GM23338 (cell line): ENCODE results near the gene SLC8A1. TPM values are rescaled to one million over a fixed set of nuclear protein-coding genes. Genes with fewer than 3 reads are reported as not detected.

Source experiments
- ATAC-seq: fragments of 200-7000 bp; cut with Tn5 transposase; 3 replicates; pipeline ENCODE4 v1.9.1; 2020
- DNase-seq: peaks from one replicate; pipeline ENCODE4 v3.0.0-alpha.2; 2015; ENCODE audit warnings: low spot score
- H2AFZ ChIP-seq: fragments of 200-600 bp; sonication (generic); 2 replicates; pipeline ENCODE4 v1.8.0; 2016; ENCODE audit warnings: antibody characterized with exemption, mild to moderate bottlenecking, moderate library complexity
- H3F3A ChIP-seq: fragments of 200-600 bp; sonication (generic); replicated peaks from 2 replicates; pipeline ENCODE4 v1.8.0; 2017; ENCODE audit warnings: antibody characterized with exemption, mixed run types, low read depth
- H3K27ac ChIP-seq: fragments of 200-600 bp; sonication (generic); 2 replicates; pipeline ENCODE4 v1.6.1; 2016; ENCODE audit warnings: low read depth
- H3K27me3 ChIP-seq: fragments of 200-600 bp; sonication (generic); 2 replicates; pipeline ENCODE4 v1.8.0; 2016; ENCODE audit warnings: mild to moderate bottlenecking, mixed run types, moderate library complexity; ENCODE audit not compliant: insufficient read depth
- H3K36me3 ChIP-seq: fragments of 200-600 bp; sonication (generic); 2 replicates; pipeline ENCODE4 v1.8.0; 2016; ENCODE audit warnings: mild to moderate bottlenecking; ENCODE audit not compliant: insufficient read depth
- H3K4me1 ChIP-seq: fragments of 200-600 bp; sonication (generic); 2 replicates; pipeline ENCODE4 v1.8.0; 2016; ENCODE audit warnings: mild to moderate bottlenecking, moderate library complexity; ENCODE audit not compliant: insufficient read depth
- H3K4me2 ChIP-seq: fragments of 200-600 bp; sonication (generic); 2 replicates; pipeline ENCODE4 v1.7.1; 2017; ENCODE audit warnings: mixed run types
- H3K4me3 ChIP-seq: fragments of 200-600 bp; sonication (generic); 2 replicates; pipeline ENCODE4 v1.6.1; 2016; ENCODE audit warnings: mixed run types
- H3K79me2 ChIP-seq: fragments of 200-600 bp; sonication (generic); replicated peaks from 2 replicates; pipeline ENCODE4 v1.8.0; 2017; ENCODE audit warnings: mild to moderate bottlenecking; ENCODE audit not compliant: insufficient read depth
- H3K9me2 ChIP-seq: fragments of 200-600 bp; sonication (generic); 2 replicates; pipeline ENCODE4 v1.8.0; 2017; ENCODE audit not compliant: insufficient read depth
- H4K20me1 ChIP-seq: fragments of 200-600 bp; sonication (generic); replicated peaks from 2 replicates; pipeline ENCODE4 v1.8.0; 2017; ENCODE audit warnings: mild to moderate bottlenecking; ENCODE audit not compliant: insufficient read depth
- H3K27ac Mint-ChIP-seq: 2 replicates; pipeline ENCODE4 v1.8.0; 2020; ENCODE audit warnings: inconsistent platforms, mild to moderate bottlenecking, moderate library complexity, mixed read lengths
- H3K27me3 Mint-ChIP-seq: 3 replicates; pipeline ENCODE4 v1.8.0; 2022; ENCODE audit warnings: low read depth, mild to moderate bottlenecking, moderate library complexity, mixed read lengths, inconsistent platforms; ENCODE audit not compliant: insufficient read depth, poor library complexity
- H3K36me3 Mint-ChIP-seq: 3 replicates; pipeline ENCODE4 v1.8.0; 2021; ENCODE audit warnings: low read depth, mild to moderate bottlenecking, inconsistent platforms, moderate library complexity, mixed read lengths
- H3K4me1 Mint-ChIP-seq: 3 replicates; pipeline ENCODE4 v1.8.0; 2020; ENCODE audit warnings: mild to moderate bottlenecking, inconsistent platforms, mixed read lengths
- H3K4me3 Mint-ChIP-seq: 3 replicates; pipeline ENCODE4 v1.8.0; 2021; ENCODE audit warnings: moderate library complexity, mild to moderate bottlenecking, inconsistent platforms, mixed read lengths
- H3K9me3 Mint-ChIP-seq: 3 replicates; pipeline ENCODE4 v1.8.0; 2020; ENCODE audit warnings: moderate library complexity, mild to moderate bottlenecking, inconsistent platforms, mixed read lengths
- EZH2phosphoT487 ChIP-seq: fragments of 200-600 bp; sonication (generic); IDR thresholded peaks from one replicate; pipeline ENCODE4 v1.8.1; 2018; ENCODE audit warnings: antibody characterized with exemption; ENCODE audit not compliant: unreplicated experiment
- JUNB ChIP-seq: IDR thresholded peaks from one replicate; pipeline ENCODE4 v1.6.1; 2016; ENCODE audit warnings: antibody characterized with exemption; ENCODE audit not compliant: unreplicated experiment
- NANOG ChIP-seq: IDR thresholded peaks from 2 replicates; pipeline ENCODE4 v1.6.1; 2016; ENCODE audit warnings: antibody characterized with exemption, borderline replicate concordance
- POLR2AphosphoS5 ChIP-seq: IDR thresholded peaks from 2 replicates; pipeline ENCODE4 v1.6.1; 2016; ENCODE audit warnings: antibody characterized with exemption, low read depth
- STAT1 ChIP-seq: IDR thresholded peaks from one replicate; pipeline ENCODE4 v1.6.1; 2016; ENCODE audit warnings: antibody characterized with exemption; ENCODE audit not compliant: unreplicated experiment
- ZNF114 ChIP-seq: fragments of 250-450 bp; sonication (Bioruptor Pico); IDR thresholded peaks from 2 replicates; pipeline ENCODE4 v1.5.0; 2020; ENCODE audit warnings: mild to moderate bottlenecking, moderate library complexity
- ZNF331 ChIP-seq: fragments of 250-450 bp; sonication (Bioruptor Pico); IDR thresholded peaks from 2 replicates; pipeline ENCODE4 v1.5.0; 2020; ENCODE audit warnings: low read depth, mild to moderate bottlenecking, moderate library complexity
- polyA plus RNA-seq: library from polyadenylated mRNA; unstranded; fragments of >200 nt; fragmentation: Nextera tagmentation; extraction: Ambion mirVana; gene quantifications from 2 replicates; pipeline ENCODE4 v1.2.1, GENCODE V29; 2016
- total RNA-seq: library from RNA; depleted of rRNA; stranded (reverse); fragments of >200 nt; shearing (Covaris generic); gene quantifications from 2 replicates; pipeline ENCODE4 v1.2.3, GENCODE V29; 2014
- TF ChIP-seq, protein P1 (sequence below): IDR thresholded peaks from one replicate; pipeline ENCODE4 v1.6.1; 2018; ENCODE audit warnings: antibody characterized with exemption; ENCODE audit not compliant: unreplicated experiment
- TF ChIP-seq, protein P2 (sequence below): fragments of 250-450 bp; sonication (Bioruptor Pico); IDR thresholded peaks from 2 replicates; pipeline ENCODE4 v1.5.0; 2020; ENCODE audit warnings: mild to moderate bottlenecking, moderate library complexity
- TF ChIP-seq, protein P3 (sequence below): IDR thresholded peaks from 2 replicates; pipeline ENCODE4 v1.6.1; 2016; ENCODE audit warnings: antibody characterized with exemption

SLC8A1 gene
- total and polyA plus RNA-seq, 2 experiments from 2014 or later, result 2.5 to 3.3 TPM

DNA sequence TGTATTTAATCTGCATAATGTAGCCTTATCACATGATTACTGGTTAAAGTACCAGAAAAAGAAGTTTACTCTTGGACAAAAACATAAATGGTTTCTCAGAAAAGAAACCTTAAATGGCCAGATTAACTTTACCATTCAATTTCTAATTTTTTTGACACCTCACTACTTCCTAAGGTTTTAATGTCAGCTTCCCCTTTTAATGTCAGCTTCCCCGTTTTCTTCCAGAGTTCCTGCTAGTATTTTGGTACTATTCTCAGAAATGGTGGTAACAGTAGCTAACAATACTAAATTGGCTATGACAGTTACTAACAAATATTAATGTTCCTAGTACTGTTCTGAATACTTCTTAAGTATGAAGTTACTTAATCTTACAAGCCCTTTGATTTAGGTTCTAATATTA is 22.4 kb upstream of the SLC8A1 start (continued):
- TF ChIP-seq, protein P1, sequence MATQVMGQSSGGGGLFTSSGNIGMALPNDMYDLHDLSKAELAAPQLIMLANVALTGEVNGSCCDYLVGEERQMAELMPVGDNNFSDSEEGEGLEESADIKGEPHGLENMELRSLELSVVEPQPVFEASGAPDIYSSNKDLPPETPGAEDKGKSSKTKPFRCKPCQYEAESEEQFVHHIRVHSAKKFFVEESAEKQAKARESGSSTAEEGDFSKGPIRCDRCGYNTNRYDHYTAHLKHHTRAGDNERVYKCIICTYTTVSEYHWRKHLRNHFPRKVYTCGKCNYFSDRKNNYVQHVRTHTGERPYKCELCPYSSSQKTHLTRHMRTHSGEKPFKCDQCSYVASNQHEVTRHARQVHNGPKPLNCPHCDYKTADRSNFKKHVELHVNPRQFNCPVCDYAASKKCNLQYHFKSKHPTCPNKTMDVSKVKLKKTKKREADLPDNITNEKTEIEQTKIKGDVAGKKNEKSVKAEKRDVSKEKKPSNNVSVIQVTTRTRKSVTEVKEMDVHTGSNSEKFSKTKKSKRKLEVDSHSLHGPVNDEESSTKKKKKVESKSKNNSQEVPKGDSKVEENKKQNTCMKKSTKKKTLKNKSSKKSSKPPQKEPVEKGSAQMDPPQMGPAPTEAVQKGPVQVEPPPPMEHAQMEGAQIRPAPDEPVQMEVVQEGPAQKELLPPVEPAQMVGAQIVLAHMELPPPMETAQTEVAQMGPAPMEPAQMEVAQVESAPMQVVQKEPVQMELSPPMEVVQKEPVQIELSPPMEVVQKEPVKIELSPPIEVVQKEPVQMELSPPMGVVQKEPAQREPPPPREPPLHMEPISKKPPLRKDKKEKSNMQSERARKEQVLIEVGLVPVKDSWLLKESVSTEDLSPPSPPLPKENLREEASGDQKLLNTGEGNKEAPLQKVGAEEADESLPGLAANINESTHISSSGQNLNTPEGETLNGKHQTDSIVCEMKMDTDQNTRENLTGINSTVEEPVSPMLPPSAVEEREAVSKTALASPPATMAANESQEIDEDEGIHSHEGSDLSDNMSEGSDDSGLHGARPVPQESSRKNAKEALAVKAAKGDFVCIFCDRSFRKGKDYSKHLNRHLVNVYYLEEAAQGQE, result no peak
- TF ChIP-seq, protein P2, sequence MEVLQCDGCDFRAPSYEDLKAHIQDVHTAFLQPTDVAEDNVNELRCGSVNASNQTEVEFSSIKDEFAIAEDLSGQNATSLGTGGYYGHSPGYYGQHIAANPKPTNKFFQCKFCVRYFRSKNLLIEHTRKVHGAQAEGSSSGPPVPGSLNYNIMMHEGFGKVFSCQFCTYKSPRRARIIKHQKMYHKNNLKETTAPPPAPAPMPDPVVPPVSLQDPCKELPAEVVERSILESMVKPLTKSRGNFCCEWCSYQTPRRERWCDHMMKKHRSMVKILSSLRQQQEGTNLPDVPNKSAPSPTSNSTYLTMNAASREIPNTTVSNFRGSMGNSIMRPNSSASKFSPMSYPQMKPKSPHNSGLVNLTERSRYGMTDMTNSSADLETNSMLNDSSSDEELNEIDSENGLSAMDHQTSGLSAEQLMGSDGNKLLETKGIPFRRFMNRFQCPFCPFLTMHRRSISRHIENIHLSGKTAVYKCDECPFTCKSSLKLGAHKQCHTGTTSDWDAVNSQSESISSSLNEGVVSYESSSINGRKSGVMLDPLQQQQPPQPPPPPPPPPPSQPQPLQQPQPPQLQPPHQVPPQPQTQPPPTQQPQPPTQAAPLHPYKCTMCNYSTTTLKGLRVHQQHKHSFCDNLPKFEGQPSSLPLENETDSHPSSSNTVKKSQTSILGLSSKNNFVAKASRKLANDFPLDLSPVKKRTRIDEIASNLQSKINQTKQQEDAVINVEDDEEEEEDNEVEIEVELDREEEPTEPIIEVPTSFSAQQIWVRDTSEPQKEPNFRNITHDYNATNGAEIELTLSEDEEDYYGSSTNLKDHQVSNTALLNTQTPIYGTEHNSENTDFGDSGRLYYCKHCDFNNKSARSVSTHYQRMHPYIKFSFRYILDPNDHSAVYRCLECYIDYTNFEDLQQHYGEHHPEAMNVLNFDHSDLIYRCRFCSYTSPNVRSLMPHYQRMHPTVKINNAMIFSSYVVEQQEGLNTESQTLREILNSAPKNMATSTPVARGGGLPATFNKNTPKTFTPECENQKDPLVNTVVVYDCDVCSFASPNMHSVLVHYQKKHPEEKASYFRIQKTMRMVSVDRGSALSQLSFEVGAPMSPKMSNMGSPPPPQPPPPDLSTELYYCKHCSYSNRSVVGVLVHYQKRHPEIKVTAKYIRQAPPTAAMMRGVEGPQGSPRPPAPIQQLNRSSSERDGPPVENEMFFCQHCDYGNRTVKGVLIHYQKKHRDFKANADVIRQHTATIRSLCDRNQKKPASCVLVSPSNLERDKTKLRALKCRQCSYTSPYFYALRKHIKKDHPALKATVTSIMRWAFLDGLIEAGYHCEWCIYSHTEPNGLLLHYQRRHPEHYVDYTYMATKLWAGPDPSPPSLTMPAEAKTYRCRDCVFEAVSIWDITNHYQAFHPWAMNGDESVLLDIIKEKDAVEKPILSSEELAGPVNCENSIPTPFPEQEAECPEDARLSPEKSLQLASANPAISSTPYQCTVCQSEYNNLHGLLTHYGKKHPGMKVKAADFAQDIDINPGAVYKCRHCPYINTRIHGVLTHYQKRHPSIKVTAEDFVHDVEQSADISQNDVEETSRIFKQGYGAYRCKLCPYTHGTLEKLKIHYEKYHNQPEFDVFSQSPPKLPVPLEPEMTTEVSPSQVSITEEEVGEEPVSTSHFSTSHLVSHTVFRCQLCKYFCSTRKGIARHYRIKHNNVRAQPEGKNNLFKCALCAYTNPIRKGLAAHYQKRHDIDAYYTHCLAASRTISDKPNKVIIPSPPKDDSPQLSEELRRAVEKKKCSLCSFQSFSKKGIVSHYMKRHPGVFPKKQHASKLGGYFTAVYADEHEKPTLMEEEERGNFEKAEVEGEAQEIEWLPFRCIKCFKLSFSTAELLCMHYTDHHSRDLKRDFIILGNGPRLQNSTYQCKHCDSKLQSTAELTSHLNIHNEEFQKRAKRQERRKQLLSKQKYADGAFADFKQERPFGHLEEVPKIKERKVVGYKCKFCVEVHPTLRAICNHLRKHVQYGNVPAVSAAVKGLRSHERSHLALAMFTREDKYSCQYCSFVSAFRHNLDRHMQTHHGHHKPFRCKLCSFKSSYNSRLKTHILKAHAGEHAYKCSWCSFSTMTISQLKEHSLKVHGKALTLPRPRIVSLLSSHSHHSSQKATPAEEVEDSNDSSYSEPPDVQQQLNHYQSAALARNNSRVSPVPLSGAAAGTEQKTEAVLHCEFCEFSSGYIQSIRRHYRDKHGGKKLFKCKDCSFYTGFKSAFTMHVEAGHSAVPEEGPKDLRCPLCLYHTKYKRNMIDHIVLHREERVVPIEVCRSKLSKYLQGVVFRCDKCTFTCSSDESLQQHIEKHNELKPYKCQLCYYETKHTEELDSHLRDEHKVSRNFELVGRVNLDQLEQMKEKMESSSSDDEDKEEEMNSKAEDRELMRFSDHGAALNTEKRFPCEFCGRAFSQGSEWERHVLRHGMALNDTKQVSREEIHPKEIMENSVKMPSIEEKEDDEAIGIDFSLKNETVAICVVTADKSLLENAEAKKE (CRISPR knock-in tag), result no peak
- no peak for TF ChIP-seq STAT1

DNA sequence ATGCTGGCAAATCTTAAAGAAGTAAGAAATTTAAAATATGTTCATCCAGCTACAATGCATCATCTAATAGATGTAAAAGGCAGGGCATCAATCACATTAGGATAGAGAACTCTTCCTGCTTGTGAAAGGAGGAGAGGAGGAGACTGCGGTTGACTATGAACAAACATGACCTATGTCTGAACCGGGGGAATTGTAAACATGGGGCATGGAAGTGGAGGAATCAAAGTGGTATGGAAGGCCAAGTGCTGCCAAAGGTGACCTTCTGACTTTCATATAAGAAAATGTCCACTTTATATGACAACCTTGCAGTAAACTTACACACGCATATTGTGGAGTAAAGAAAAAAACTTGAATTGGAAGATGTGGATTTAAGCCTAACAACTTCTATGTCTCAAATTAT is 20.0 kb upstream of the SLC8A1 start:
- no peak for ATAC-seq
- no peaks in the 10 kb centered on the region for H3K36me3 Mint-ChIP-seq
- no peaks in the 10 kb centered on the region for H3K4me1 Mint-ChIP-seq
- Histone ChIP-seq H3K4me1 (no peaks in the 10 kb centered on the region), H2AFZ (no peak overlapping the region), H3K36me3 (no peaks in the 10 kb centered on the region), H3K27ac (no peak overlapping the region), H3K4me2 (no peak overlapping the region), H3K27me3 (no peaks in the 10 kb centered on the region), H3K9me2 (no peaks in the 10 kb centered on the region), H3F3A (no peaks in the 10 kb centered on the region), H3K4me3 (no peak overlapping the region), H4K20me1 (no peaks in the 10 kb centered on the region), H3K79me2 (no peaks in the 10 kb centered on the region)
- H3K27ac Mint-ChIP-seq, result no peak overlapping the region
- no peak for TF ChIP-seq NANOG
- no peak for TF ChIP-seq ZNF331 (CRISPR knock-in tag)
- TF ChIP-seq ZNF114 (CRISPR knock-in tag), result no peak
- no peak for TF ChIP-seq POLR2AphosphoS5
- TF ChIP-seq, protein P3, sequence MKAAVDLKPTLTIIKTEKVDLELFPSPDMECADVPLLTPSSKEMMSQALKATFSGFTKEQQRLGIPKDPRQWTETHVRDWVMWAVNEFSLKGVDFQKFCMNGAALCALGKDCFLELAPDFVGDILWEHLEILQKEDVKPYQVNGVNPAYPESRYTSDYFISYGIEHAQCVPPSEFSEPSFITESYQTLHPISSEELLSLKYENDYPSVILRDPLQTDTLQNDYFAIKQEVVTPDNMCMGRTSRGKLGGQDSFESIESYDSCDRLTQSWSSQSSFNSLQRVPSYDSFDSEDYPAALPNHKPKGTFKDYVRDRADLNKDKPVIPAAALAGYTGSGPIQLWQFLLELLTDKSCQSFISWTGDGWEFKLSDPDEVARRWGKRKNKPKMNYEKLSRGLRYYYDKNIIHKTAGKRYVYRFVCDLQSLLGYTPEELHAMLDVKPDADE, result no peak
- no peak for TF ChIP-seq EZH2phosphoT487
- TF ChIP-seq JUNB, result no peak
- no peaks in the 10 kb centered on the region for H3K9me3 Mint-ChIP-seq
- DNase-seq, result no peak
- no peaks in the 10 kb centered on the region for H3K27me3 Mint-ChIP-seq
- H3K4me3 Mint-ChIP-seq, result no peak overlapping the region
